HFF-Myc (cell line): ENCODE measurements around the gene CARMIL3.
A peak's percentile ranks its signal among the peaks of the same experiment; 100 is the strongest.
"Not testable (repeated sequence)": the region's sequence is repeated elsewhere in the genome, so short reads cannot be mapped to it uniquely, and the experiment has no call there.

ENCODE experiments used
- DNase-seq: peaks from one replicate; pipeline ENCODE4 v3.0.0-alpha.2; 2011; ENCODE audit warnings: low read depth; ENCODE audit errors: extremely low read depth
- H3K4me3 ChIP-seq: replicated peaks from 2 replicates; pipeline ENCODE4 v1.5.1; 2011; ENCODE audit warnings: low read depth, mild to moderate bottlenecking, control low read depth, low read length
- CTCF ChIP-seq: IDR thresholded peaks from 2 replicates; pipeline ENCODE4 v1.5.1; 2012; ENCODE audit warnings: mild to moderate bottlenecking, low read depth, low read length, control low read depth; ENCODE audit errors: missing control alignments

The CARMIL3 gene

GRCh38 chr14:24029687-24030086, 22.1 kb upstream of the CARMIL3 start:
- not testable (repeated sequence) for H3K4me3 ChIP-seq, DNase-seq

DNA sequence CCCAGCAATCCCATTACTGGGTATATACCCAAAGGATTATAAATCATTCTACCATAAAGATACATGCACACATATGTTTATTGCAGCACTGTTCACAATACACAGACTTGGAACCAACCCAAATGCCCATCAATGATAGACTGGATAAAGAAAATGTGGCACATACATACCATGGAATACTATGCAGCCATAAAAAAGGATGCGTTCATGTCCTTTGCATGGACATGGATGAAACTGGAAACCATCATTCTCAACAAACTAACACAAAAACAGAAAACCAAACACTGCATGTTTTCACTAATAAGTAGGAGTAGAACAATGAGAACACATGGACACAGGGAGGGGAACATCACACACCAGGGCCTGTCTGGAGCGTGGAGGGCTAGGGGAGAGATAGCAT, 20.5 kb upstream of the CARMIL3 start:
- not testable (repeated sequence) for H3K4me3 ChIP-seq, DNase-seq

GRCh38 chr14:24032727-24033418, 18.9 kb upstream of the CARMIL3 start:
- TF ChIP-seq CTCF, result no peak
- no peak for DNase-seq
- H3K4me3 ChIP-seq, result no peak overlapping the region

GRCh38 chr14:24035769-24036168, 16.0 kb upstream of the CARMIL3 start:
- H3K4me3 ChIP-seq, result peak overlapping the region; percentile 48
- not testable (repeated sequence) for DNase-seq

DNA sequence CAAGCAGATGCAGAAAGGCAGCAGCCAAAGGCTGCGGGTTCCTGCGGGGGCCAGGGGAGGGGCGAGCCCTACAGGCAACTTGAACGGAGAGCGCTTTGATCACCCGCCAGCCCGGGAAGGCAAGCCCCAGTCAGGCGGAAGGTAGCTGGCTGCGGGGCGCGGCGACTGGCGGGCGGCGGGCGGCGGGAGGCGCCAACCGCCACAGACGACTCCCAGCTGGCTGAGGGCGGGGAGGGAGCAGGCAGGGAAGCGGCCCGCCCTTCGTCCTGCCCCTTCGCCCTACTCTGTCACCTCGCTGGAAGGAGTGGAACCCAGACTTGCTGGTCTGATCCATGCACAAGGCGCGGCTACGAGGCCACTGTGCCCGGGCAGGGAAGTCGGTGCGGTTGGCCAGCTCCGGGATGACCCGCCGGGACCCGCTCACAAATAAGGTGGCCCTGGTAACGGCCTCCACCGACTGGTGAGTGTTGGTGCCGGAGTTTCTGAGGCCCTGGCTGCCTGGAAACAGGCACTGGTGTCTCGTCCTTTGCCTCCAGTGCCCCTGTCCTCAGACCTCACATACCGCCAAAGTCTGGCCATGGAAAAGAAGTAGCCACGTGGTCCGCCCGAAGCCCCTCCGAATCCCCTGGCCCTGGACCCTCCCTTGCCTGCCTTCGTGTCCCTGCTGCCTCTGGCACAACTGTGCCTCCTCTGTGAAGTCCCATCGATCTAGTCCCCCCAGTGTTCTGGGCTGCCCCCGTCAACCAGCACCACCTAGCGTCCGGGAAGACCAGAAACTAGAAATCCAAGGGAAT, 15.4 kb upstream of the CARMIL3 start:
- TF ChIP-seq CTCF, result peak; percentile 81
- H3K4me3 ChIP-seq, result peak overlapping the region; percentile 48
- DNase-seq, result no peak

- peak overlapping the region; percentile 48 for H3K4me3 ChIP-seq
- DNase-seq, result not testable (repeated sequence)
Observed at GRCh38 chr14:24036963-24037657, 14.7 kb upstream of the CARMIL3 start.

DNA sequence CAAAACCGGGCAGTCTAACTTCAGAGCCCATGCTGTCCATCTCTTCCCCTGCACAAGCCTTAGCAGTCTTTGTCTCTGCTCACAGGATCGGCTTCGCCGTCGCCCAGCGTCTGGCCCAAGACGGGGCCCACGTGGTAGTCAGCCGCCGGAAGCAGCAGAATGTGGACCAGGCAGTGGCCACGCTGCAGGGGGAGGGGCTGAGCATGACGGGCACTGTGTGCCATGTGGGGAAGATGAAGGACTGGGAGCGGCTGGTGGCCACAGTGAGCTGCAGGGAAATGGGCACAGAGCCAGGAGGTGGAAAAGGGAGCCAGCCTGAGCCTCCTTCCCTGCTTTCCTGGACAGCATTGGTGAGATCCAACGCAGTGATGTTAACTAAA, 14.2 kb upstream of the CARMIL3 start:
- no peak overlapping the region for H3K4me3 ChIP-seq
- TF ChIP-seq CTCF, result no peak
- no peak for DNase-seq

- TF ChIP-seq CTCF, result no peak
- DNase-seq, result no peak
- H3K4me3 ChIP-seq, result no peak overlapping the region
Observed at GRCh38 chr14:24038686-24039085, 13.1 kb upstream of the CARMIL3 start.
